ENCODE data around the gene PIK3C2A. TPM values are rescaled to one million over a fixed set of nuclear protein-coding genes. Genes with fewer than 3 reads are reported as not detected.

Gene PIK3C2A
- total RNA-seq, 2 donors from 2014 or later: 108 to 109 TPM

DNA sequence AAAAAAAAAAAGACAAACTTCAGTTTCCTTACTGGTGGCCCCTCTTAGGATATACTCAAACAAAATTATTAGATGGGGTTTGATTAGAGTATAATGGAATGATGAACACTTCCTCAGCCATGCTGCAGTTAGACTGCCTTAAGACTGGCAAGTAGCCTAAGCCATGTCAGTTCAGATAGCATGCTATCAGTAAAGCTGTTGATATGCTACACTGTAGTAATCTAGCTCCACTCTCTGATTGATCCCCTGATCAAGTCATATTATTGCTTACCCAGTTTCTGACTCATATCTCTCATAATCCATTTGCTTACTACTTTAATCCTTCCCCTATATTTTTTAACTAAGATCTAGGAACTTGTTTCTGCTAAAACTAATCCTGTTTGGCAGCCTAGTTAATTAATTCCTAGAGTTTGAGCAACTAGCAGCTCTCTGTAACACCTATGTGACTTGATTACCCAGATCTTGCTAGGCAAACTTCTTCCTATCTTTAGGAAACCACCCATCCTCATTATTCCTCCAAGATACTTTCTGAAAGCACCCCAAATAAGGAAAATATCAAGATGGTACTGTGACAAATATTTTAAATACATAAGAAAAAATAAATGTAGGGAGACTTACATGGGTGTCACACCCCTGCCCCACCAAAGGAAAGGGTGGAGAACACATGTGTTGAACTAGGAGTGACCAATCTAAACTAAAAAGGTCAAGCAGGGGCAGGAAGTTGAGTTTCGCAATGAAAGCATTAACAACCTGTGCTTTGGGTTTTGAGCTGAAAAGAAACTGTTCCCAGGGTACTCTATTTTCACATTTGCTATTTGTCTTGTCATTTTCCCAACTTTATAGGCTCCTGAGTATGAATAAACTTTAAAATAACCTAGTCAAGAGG is 43.2 kb downstream of the PIK3C2A start:
- H3K27me3 Mint-ChIP-seq (ENCODE audit: insufficient read depth): no peaks in the 10 kb centered on the region
- 88 to 100% methylated on average over 1 of the region's 1 CpG for WGBS, 2 experiments (ENCODE audit: insufficient coverage in 1 of 2, insufficient read length in 1 of 2)
- peaks cover 22% of the 10 kb centered on the region for H3K4me1 Mint-ChIP-seq
- no peak overlapping the region for H3K4me3 Mint-ChIP-seq
- H3K36me3 ChIP-seq (ENCODE audit: control insufficient read depth, insufficient read depth, low read length): peaks cover 45% of the 10 kb centered on the region
- no peak overlapping the region for H3K27ac ChIP-seq (ENCODE audit: low read depth, low read length)
- no peaks in the 10 kb centered on the region for H3K9me3 ChIP-seq (ENCODE audit: control insufficient read depth, low read length)
- peak overlapping the region; percentile 3 for H3K4me3 ChIP-seq (ENCODE audit: low read length)
- H3K36me3 Mint-ChIP-seq (ENCODE audit: low read depth): peaks cover 25% of the 10 kb centered on the region
- H3K9ac ChIP-seq (ENCODE audit: extremely low read depth, low read length, poor library complexity, severe bottlenecking): no peak overlapping the region
- TF ChIP-seq, protein P1, sequence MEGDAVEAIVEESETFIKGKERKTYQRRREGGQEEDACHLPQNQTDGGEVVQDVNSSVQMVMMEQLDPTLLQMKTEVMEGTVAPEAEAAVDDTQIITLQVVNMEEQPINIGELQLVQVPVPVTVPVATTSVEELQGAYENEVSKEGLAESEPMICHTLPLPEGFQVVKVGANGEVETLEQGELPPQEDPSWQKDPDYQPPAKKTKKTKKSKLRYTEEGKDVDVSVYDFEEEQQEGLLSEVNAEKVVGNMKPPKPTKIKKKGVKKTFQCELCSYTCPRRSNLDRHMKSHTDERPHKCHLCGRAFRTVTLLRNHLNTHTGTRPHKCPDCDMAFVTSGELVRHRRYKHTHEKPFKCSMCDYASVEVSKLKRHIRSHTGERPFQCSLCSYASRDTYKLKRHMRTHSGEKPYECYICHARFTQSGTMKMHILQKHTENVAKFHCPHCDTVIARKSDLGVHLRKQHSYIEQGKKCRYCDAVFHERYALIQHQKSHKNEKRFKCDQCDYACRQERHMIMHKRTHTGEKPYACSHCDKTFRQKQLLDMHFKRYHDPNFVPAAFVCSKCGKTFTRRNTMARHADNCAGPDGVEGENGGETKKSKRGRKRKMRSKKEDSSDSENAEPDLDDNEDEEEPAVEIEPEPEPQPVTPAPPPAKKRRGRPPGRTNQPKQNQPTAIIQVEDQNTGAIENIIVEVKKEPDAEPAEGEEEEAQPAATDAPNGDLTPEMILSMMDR (conservative IDR thresholded peaks at IDR 0.05): no peak
- DNase-seq: no peak
- peaks cover 5% of the 10 kb centered on the region for H3K4me1 ChIP-seq (ENCODE audit: control insufficient read depth, insufficient read depth, low read length)
- no peaks in the 10 kb centered on the region for H3K27me3 ChIP-seq (ENCODE audit: control insufficient read depth, insufficient read depth, low read length, poor library complexity, severe bottlenecking)
- H3K9me3 Mint-ChIP-seq: no peaks in the 10 kb centered on the region
- peak overlapping the region; percentile 48 for H3K27ac Mint-ChIP-seq

DNA sequence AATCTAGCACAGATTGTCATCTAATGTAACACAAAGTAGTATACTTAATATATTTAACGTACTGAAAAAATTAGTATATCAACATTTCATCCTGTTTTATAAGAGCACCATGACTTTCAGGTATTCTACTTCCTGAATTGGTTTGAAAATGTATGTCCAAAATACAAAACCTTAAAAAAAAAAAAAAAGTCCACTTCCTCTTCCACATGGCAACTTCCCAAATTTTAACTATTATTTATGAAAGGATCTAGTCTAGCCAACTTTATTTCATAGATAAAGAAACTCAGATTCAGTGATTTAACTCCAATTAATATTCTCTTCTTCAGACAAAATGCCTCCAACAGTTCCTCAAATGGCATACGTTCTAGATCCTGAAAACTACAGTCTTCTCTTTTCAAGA is 44.0 kb downstream of the PIK3C2A start:
- Histone ChIP-seq H3K4me3 (ENCODE audit: low read length) (no peak overlapping the region), H3K9ac (ENCODE audit: extremely low read depth, low read length, poor library complexity, severe bottlenecking) (no peak overlapping the region), H3K4me1 (ENCODE audit: control insufficient read depth, insufficient read depth, low read length) (peaks cover 5% of the 10 kb centered on the region), H3K36me3 (ENCODE audit: control insufficient read depth, insufficient read depth, low read length) (peaks cover 43% of the 10 kb centered on the region), H3K27me3 (ENCODE audit: control insufficient read depth, insufficient read depth, low read length, poor library complexity, severe bottlenecking) (no peaks in the 10 kb centered on the region), H3K9me3 (ENCODE audit: control insufficient read depth, low read length) (no peaks in the 10 kb centered on the region), H3K27ac (ENCODE audit: low read depth, low read length) (no peak overlapping the region)
- no peak overlapping the region for H3K27ac Mint-ChIP-seq
- no peak for DNase-seq
- TF ChIP-seq, protein P1 (conservative IDR thresholded peaks at IDR 0.05): no peak
- 67 to 90% methylated on average over 1 of the region's 2 CpGs for WGBS, 2 experiments (ENCODE audit: insufficient coverage in 1 of 2, insufficient read length in 1 of 2)
- no peaks in the 10 kb centered on the region for H3K9me3 Mint-ChIP-seq
- no peaks in the 10 kb centered on the region for H3K27me3 Mint-ChIP-seq (ENCODE audit: insufficient read depth)
- no peak overlapping the region for H3K4me3 Mint-ChIP-seq
- H3K36me3 Mint-ChIP-seq (ENCODE audit: low read depth): peaks cover 16% of the 10 kb centered on the region
- H3K4me1 Mint-ChIP-seq: peaks cover 25% of the 10 kb centered on the region

DNA sequence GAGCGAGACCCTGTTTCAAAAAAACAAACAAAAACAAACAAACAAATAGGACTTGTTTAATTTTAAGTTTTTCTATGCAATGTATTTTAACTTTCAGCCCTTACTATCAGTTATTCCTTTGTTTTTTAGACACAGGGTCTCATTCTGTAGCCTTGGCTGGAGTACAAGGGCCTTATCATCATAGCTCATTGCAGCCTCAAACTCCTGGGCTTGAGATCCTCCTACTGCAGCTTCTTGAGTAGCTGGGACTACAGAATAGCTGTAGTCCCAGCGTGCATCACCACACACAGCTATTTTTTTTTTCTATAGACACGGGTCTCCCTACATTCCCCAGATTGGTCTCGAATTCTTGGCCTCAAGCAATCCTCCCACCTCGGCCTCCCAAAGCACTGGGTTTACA is 44.5 kb downstream of the PIK3C2A start:
- Histone ChIP-seq H3K9ac (ENCODE audit: extremely low read depth, low read length, poor library complexity, severe bottlenecking) (no peak overlapping the region), H3K9me3 (ENCODE audit: control insufficient read depth, low read length) (no peaks in the 10 kb centered on the region), H3K4me1 (ENCODE audit: control insufficient read depth, insufficient read depth, low read length) (peaks cover 5% of the 10 kb centered on the region), H3K36me3 (ENCODE audit: control insufficient read depth, insufficient read depth, low read length) (peaks cover 38% of the 10 kb centered on the region), H3K27ac (ENCODE audit: low read depth, low read length) (no peak overlapping the region), H3K4me3 (ENCODE audit: low read length) (no peak overlapping the region), H3K27me3 (ENCODE audit: control insufficient read depth, insufficient read depth, low read length, poor library complexity, severe bottlenecking) (no peaks in the 10 kb centered on the region)
- Mint-ChIP-seq H3K36me3 (ENCODE audit: low read depth) (peaks cover 11% of the 10 kb centered on the region), H3K27ac (no peak overlapping the region), H3K27me3 (ENCODE audit: insufficient read depth) (no peaks in the 10 kb centered on the region), H3K9me3 (no peaks in the 10 kb centered on the region), H3K4me1 (peaks cover 26% of the 10 kb centered on the region), H3K4me3 (no peak overlapping the region)
- no peak for DNase-seq
- TF ChIP-seq, protein P1 (conservative IDR thresholded peaks at IDR 0.05): no peak
- 96% methylated on average over 5 of the region's 5 CpGs; no CpG with 5 or more reads in 1 of the 2 experiments for WGBS, 2 experiments (ENCODE audit: insufficient coverage in 1 of 2, insufficient read length in 1 of 2)

All from endodermal cell (in vitro differentiated cells).